ENCODE data around the gene TEX52. TPM values are rescaled to one million over a fixed set of nuclear protein-coding genes. Genes with fewer than 3 reads are reported as not detected.

TEX52 gene
- total and polyA plus RNA-seq, 2 experiments from 2014 or later, result not detected

GRCh38 chr12:2834581-2835491 lies 22.0 kb downstream of the TEX52 start, which contains the start of gene NRIP2:
NRIP2 (minus strand) TSS chr12:2835035; CDS start chr12:2834983, 52 bp downstream.
- no peak within 1 kb of the TSS for H3K27ac ChIP-seq
- H3K4me3 ChIP-seq, result no peak within 1 kb of the TSS
- H3K27me3 ChIP-seq, result no peaks in the 10 kb centered on the region
- H3K36me3 ChIP-seq, result peaks cover 4% of the 10 kb centered on the region
- DNase-seq (ENCODE audit: low read depth in 1 of 2, low spot score in 1 of 2), result peak in 1 of 2 donors; percentile 82
- H3K9me3 ChIP-seq (ENCODE audit: low read depth), result no peaks in the 10 kb centered on the region
- TF ChIP-seq CTCF (IDR thresholded peaks at IDR 0.05; ENCODE audit: low read depth, low read length), result peak; percentile 15
- peaks cover 3% of the 10 kb centered on the region for H3K4me1 ChIP-seq (ENCODE audit: low read depth)

- Histone ChIP-seq H3K27ac (no peak overlapping the region), H3K9me3 (ENCODE audit: low read depth) (no peaks in the 10 kb centered on the region), H3K4me3 (no peak overlapping the region), H3K36me3 (no peaks in the 10 kb centered on the region), H3K27me3 (no peaks in the 10 kb centered on the region), H3K4me1 (ENCODE audit: low read depth) (peaks cover 3% of the 10 kb centered on the region)
- DNase-seq (ENCODE audit: low read depth in 1 of 2, low spot score in 1 of 2), result peak in 1 of 2 donors; percentile 53
- no peak for TF ChIP-seq CTCF (IDR thresholded peaks at IDR 0.05; ENCODE audit: low read depth, low read length)
These were observed 23.0 kb downstream of the TEX52 start for GRCh38 chr12:2833810-2834209.

DNA sequence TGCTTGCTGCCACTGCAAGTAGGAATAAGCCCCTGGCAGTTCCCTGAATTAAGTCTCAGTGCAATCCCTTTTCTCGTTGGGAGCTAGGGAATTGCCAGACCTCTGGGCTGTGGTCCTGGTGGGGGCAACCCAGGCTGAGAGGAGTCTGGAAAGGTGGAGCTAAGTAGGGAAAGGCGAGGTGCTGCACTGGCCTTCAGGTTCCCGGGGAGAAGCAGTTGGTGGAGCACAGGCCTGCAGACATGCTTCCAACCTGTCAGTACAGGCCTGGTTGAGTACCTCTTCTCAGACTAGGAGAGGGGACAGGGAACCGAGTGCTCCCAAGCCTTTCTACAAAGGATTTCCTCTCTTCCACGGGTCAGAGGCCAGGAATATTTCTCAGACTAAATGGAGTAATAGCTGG lies 23.5 kb downstream of the TEX52 start:
- Histone ChIP-seq H3K9me3 (ENCODE audit: low read depth) (no peaks in the 10 kb centered on the region), H3K4me3 (no peak overlapping the region), H3K36me3 (no peaks in the 10 kb centered on the region), H3K4me1 (ENCODE audit: low read depth) (no peaks in the 10 kb centered on the region), H3K27ac (no peak overlapping the region), H3K27me3 (no peaks in the 10 kb centered on the region)
- no peak for DNase-seq (ENCODE audit: low read depth in 1 of 2, low spot score in 1 of 2)
- TF ChIP-seq CTCF (IDR thresholded peaks at IDR 0.05; ENCODE audit: low read depth, low read length), result no peak

GRCh38 chr12:2832550-2833127 lies 24.2 kb downstream of the TEX52 start:
- no peak for TF ChIP-seq CTCF (IDR thresholded peaks at IDR 0.05; ENCODE audit: low read depth, low read length)

DNA sequence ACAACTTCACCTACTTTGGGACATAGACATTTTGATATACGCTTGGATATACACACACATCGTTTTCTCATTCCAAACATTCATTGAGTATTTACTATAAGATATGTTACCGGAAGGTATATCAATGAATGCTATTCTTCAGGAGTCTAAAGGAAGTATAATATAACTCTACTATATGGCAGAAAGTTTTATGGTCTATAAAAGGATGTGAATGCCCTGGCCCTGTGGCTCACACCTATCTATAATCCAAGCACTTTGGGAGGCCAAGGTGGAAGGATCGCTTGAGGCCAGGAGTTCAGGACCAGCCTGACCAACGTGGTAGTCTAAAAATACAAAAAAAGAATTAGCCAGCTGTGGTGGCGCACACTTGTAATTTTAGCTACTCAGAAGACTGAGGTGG lies 27.6 kb downstream of the TEX52 start:
- no peaks in the 10 kb centered on the region for H3K27me3 ChIP-seq
- no peaks in the 10 kb centered on the region for H3K4me1 ChIP-seq (ENCODE audit: low read depth)
- H3K4me3 ChIP-seq, result no peak overlapping the region
- no peak overlapping the region for H3K27ac ChIP-seq
- H3K9me3 ChIP-seq (ENCODE audit: low read depth), result no peaks in the 10 kb centered on the region
- peaks cover 11% of the 10 kb centered on the region for H3K36me3 ChIP-seq
- no peak for TF ChIP-seq CTCF (IDR thresholded peaks at IDR 0.05; ENCODE audit: low read depth, low read length)
- no peak for DNase-seq (ENCODE audit: low read depth in 1 of 2, low spot score in 1 of 2)

More at GRCh38 chr12:2832550-2833127, 24.2 kb downstream of the TEX52 start:
- H3K4me3 ChIP-seq, result no peak overlapping the region
- H3K4me1 ChIP-seq (ENCODE audit: low read depth), result no peaks in the 10 kb centered on the region
- H3K9me3 ChIP-seq (ENCODE audit: low read depth), result no peaks in the 10 kb centered on the region
- no peak for DNase-seq (ENCODE audit: low read depth in 1 of 2, low spot score in 1 of 2)
- peaks cover 2% of the 10 kb centered on the region for H3K36me3 ChIP-seq
- H3K27ac ChIP-seq, result no peak overlapping the region
- no peaks in the 10 kb centered on the region for H3K27me3 ChIP-seq
